ENCODE results near the gene FXYD6.

- no peak for TF ChIP-seq CTCF (IDR thresholded peaks at IDR 0.05; ENCODE audit: low read depth, low read length)
- no peak for TF ChIP-seq EZH2phosphoT487 (IDR thresholded peaks at IDR 0.05; ENCODE audit: low read depth)
These were observed 80.6 kb downstream of the FXYD6 start for GRCh38 chr11:117795638-117796455.

All from OCI-LY3 (cell line).